GM06990 (cell line): ENCODE results near the gene ADAMTS12.

Experiments
- DNase-seq: peaks from one replicate; pipeline ENCODE4 v3.0.0-alpha.2; 2011; ENCODE audit not compliant: insufficient read length; ENCODE audit errors: extremely low read depth
- H3K27me3 ChIP-seq: replicated peaks from 2 replicates; pipeline ENCODE4 v1.6.0; 2011; ENCODE audit warnings: low read length; ENCODE audit not compliant: control insufficient read depth, insufficient read depth
- H3K36me3 ChIP-seq: 2 replicates; pipeline ENCODE4 v1.5.1; 2011; ENCODE audit warnings: low read length; ENCODE audit not compliant: control insufficient read depth, insufficient read depth
- H3K4me3 ChIP-seq: replicated peaks from 2 replicates; pipeline ENCODE4 v1.5.1; 2011; ENCODE audit warnings: low read depth, mild to moderate bottlenecking, control low read depth, low read length
- CTCF ChIP-seq: IDR thresholded peaks from 2 replicates; pipeline ENCODE4 v1.5.1; 2011; ENCODE audit warnings: low read length, control low read depth, mild to moderate bottlenecking, inconsistent platforms; ENCODE audit not compliant: insufficient read depth, poor library complexity, severe bottlenecking

Gene ADAMTS12

GRCh38 chr5:33748754-33749153 lies 143.0 kb downstream of the ADAMTS12 start:
- Histone ChIP-seq H3K36me3 (no peaks in the 10 kb centered on the region), H3K4me3 (no peak overlapping the region), H3K27me3 (no peaks in the 10 kb centered on the region)
- no peak for TF ChIP-seq CTCF
- DNase-seq = no peak

- Histone ChIP-seq H3K36me3 (no peaks in the 10 kb centered on the region), H3K27me3 (no peaks in the 10 kb centered on the region), H3K4me3 (no peak overlapping the region)
- DNase-seq = no peak
- TF ChIP-seq CTCF = no peak
Measured at GRCh38 chr5:33745101-33745770, 146.6 kb downstream of the ADAMTS12 start.

- no peaks in the 10 kb centered on the region for H3K27me3 ChIP-seq
- no peak for TF ChIP-seq CTCF
- H3K36me3 ChIP-seq = no peaks in the 10 kb centered on the region
- DNase-seq = no peak
- H3K4me3 ChIP-seq = no peak overlapping the region
Measured at GRCh38 chr5:33743099-33743498, 148.7 kb downstream of the ADAMTS12 start.

GRCh38 chr5:33742181-33742580 lies 149.6 kb downstream of the ADAMTS12 start:
- no peak for TF ChIP-seq CTCF
- DNase-seq = no peak
- H3K4me3 ChIP-seq = no peak overlapping the region

GRCh38 chr5:33738967-33739366 lies 152.8 kb downstream of the ADAMTS12 start:
- H3K36me3 ChIP-seq = no peaks in the 10 kb centered on the region
- no peak overlapping the region for H3K4me3 ChIP-seq
- H3K27me3 ChIP-seq = no peaks in the 10 kb centered on the region
- TF ChIP-seq CTCF = no peak
- no peak for DNase-seq

More at GRCh38 chr5:33742181-33742580, 149.6 kb downstream of the ADAMTS12 start:
- H3K27me3 ChIP-seq = no peaks in the 10 kb centered on the region
- no peaks in the 10 kb centered on the region for H3K36me3 ChIP-seq

GRCh38 chr5:33738097-33738496 lies 153.7 kb downstream of the ADAMTS12 start:
- Histone ChIP-seq H3K36me3 (no peaks in the 10 kb centered on the region), H3K4me3 (no peak overlapping the region), H3K27me3 (no peaks in the 10 kb centered on the region)
- no peak for TF ChIP-seq CTCF
- no peak for DNase-seq
